K562 (cell line): Measurements from ENCODE around the gene UBN2. TPM values are rescaled to one million over a fixed set of nuclear protein-coding genes. Genes with fewer than 3 reads are reported as not detected.
A peak's percentile ranks its signal among the peaks of the same experiment; 100 is the strongest.
"Not testable (repeated sequence)": the region's sequence is repeated elsewhere in the genome, so short reads cannot be mapped to it uniquely, and the experiment has no call there.

Experiments
- ATAC-seq: fragments of 200-7000 bp; cut with Tn5 transposase; 3 replicates; pipeline ENCODE4 v1.9.1; 2020; ENCODE audit warnings: moderate library complexity
- BruUV-seq: library from RNA; stranded (reverse); fragments of 400-500 nt; replicated peaks from 2 replicates; lab custom pipeline; 2021; lab: Mats Ljungman, UMichigan
- CTCF ChIA-PET: fragments of 300-600 bp; formaldehyde crosslinking; extraction: SDS; loops from one replicate; lab custom pipeline; 2021; ENCODE audit warnings: low intra/inter-chr PET ratio; lab: Yijun Ruan, JAX
- POLR2A ChIA-PET: fragments of 300-600, 350-650 bp; sonication (Branson Sonifier 250); formaldehyde crosslinking; extraction: SDS; loops from one replicate; lab custom pipeline; 2021; ENCODE audit warnings: antibody characterized with exemption, inconsistent platforms; lab: Yijun Ruan, JAX
- DNase-seq, 4 experiments: peaks; one replicate each; pipeline versions ENCODE4 v3.0.0 to v3.0.0-alpha.2; 2011 to 2018; ENCODE audit warnings: low spot score in 3 of 4, mixed read lengths in 3 of 4; ENCODE audit errors: extremely low read depth in 1 of 4
- FAIRE-seq: peaks from 2 replicates; lab custom pipeline; 2011; peaks lifted over from hg19 to GRCh38; lab: Jason Lieb, UNC
- H2AFZ ChIP-seq: 2 replicates; pipeline ENCODE4 v1.6.0; 2011; ENCODE audit warnings: low read depth, low read length, control low read depth, inconsistent platforms
- H3K27ac ChIP-seq: fragments of 200-600 bp; 3 replicates; pipeline ENCODE4 v1.8.0; 2011; ENCODE audit warnings: low read depth, mild to moderate bottlenecking, control low read depth, inconsistent platforms, low read length, moderate library complexity, mixed read lengths; ENCODE audit errors: extremely low read depth
- H3K27me3 ChIP-seq, 2 experiments: fragments of 300-600 bp in 1 of 2; 2 replicates in 1 of 2; 3 replicates in 1 of 2; pipeline versions ENCODE4 v1.6.0 to v1.8.0; 2011; ENCODE audit warnings: inconsistent platforms in 2 of 2, low read length in 2 of 2, mild to moderate bottlenecking in 1 of 2, mixed read lengths in 1 of 2, moderate library complexity in 1 of 2; ENCODE audit not compliant: control insufficient read depth in 2 of 2, insufficient read depth in 2 of 2
- H3K36me3 ChIP-seq: fragments of 300-600 bp; 3 replicates; pipeline ENCODE4 v1.8.0; 2011; ENCODE audit warnings: mild to moderate bottlenecking, low read length, inconsistent platforms; ENCODE audit not compliant: control insufficient read depth, insufficient read depth
- H3K4me1 ChIP-seq, 2 experiments: fragments of 200-600 bp in 1 of 2; replicated peaks in 1 of 2; 2 replicates in 1 of 2; 3 replicates in 1 of 2; pipeline versions ENCODE4 v1.5.1 to v1.8.0; 2011; ENCODE audit warnings: inconsistent platforms in 2 of 2, low read length in 2 of 2, mild to moderate bottlenecking in 1 of 2, mixed read lengths in 1 of 2, moderate library complexity in 1 of 2; ENCODE audit not compliant: control insufficient read depth in 2 of 2, insufficient read depth in 2 of 2
- H3K4me2 ChIP-seq: 2 replicates; pipeline ENCODE4 v1.6.1; 2011; ENCODE audit warnings: low read length, control low read depth, inconsistent platforms, mixed read lengths; ENCODE audit not compliant: insufficient read depth
- H3K4me3 ChIP-seq: fragments of 200-600 bp; sonication (generic), shearing (Covaris generic); 2 replicates; pipeline ENCODE4 v1.5.1; 2016; ENCODE audit warnings: control low read depth, inconsistent platforms
- H3K79me2 ChIP-seq: fragments of 200-600 bp; 3 replicates; pipeline ENCODE4 v1.8.0; 2011; ENCODE audit warnings: low read length, inconsistent platforms; ENCODE audit not compliant: control insufficient read depth, insufficient read depth
- H3K9ac ChIP-seq, 2 experiments: 2 replicates each; pipeline versions ENCODE4 v1.6.0 to v1.6.1; 2011; ENCODE audit warnings: low read depth in 2 of 2, low read length in 2 of 2, control low read depth in 1 of 2, inconsistent platforms in 1 of 2, mild to moderate bottlenecking in 1 of 2, mixed read lengths in 1 of 2; ENCODE audit not compliant: insufficient read depth in 1 of 2
- H3K9me1 ChIP-seq: one replicate; pipeline ENCODE4 v1.6.0; 2011; ENCODE audit warnings: inconsistent platforms, mild to moderate bottlenecking, low read length, moderate library complexity; ENCODE audit not compliant: control insufficient read depth, insufficient read depth
- H3K9me3 ChIP-seq: replicated peaks from 2 replicates; pipeline ENCODE4 v1.5.1; 2011; ENCODE audit warnings: low read depth, low read length, inconsistent platforms; ENCODE audit not compliant: control insufficient read depth, insufficient read depth
- H4K20me1 ChIP-seq: replicated peaks from 2 replicates; pipeline ENCODE4 v1.6.1; 2011; ENCODE audit warnings: low read length, inconsistent platforms, mixed read lengths; ENCODE audit not compliant: control insufficient read depth, insufficient read depth
- CEBPG ChIP-seq, 3 experiments: fragments of 200-800 bp in 1 of 3; sonication (Bioruptor generic) in 1 of 3; sonication (generic) in 1 of 3; formaldehyde crosslinking in 1 of 3; IDR thresholded peaks in 2 of 3; conservative IDR thresholded peaks in 1 of 3; 2 replicates each; pipeline versions ENCODE4 v1.6.1 to v1.8.0; 2016 to 2022; ENCODE audit warnings: missing compliant biosample characterization in 2 of 3, missing genetic modification characterization in 2 of 3, mild to moderate bottlenecking in 1 of 3, missing genetic modification reagents in 1 of 3
- MLLT1 ChIP-seq, 2 experiments: fragments of 450-650 bp; IDR thresholded peaks; 2 replicates each; pipeline ENCODE4 v1.6.1; 2016
- USF2 ChIP-seq: sonication (generic); formaldehyde crosslinking; IDR thresholded peaks from 2 replicates; pipeline ENCODE4 v1.5.0; 2020; ENCODE audit warnings: missing genetic modification reagents
- ZBTB49 ChIP-seq: sonication (generic); formaldehyde crosslinking; IDR thresholded peaks from 2 replicates; pipeline ENCODE4 v1.8.0; 2022; ENCODE audit warnings: missing genetic modification reagents, mild to moderate bottlenecking, borderline replicate concordance
- ZNF121 ChIP-seq: sonication (generic); formaldehyde crosslinking; conservative IDR thresholded peaks from 2 replicates; pipeline ENCODE4 v1.8.0; 2022; ENCODE audit warnings: missing genetic modification reagents
- ZNF277 ChIP-seq: fragments of 250-450 bp; sonication (Bioruptor Pico); IDR thresholded peaks from 2 replicates; pipeline ENCODE4 v1.8.0; 2022; ENCODE audit warnings: inconsistent platforms, mild to moderate bottlenecking, moderate library complexity, borderline replicate concordance
- ZNF316 ChIP-seq: fragments of 450-650 bp; IDR thresholded peaks from 2 replicates; pipeline ENCODE4 v1.6.1; 2016
- WGBS: fragments of 100-300 bp; shearing (Covaris generic); methylation state at CpG from one replicate; pipeline ENCODE4 v1.1.6; 2016; ENCODE audit warnings: low coverage, mixed read lengths; ENCODE audit not compliant: insufficient coverage; ENCODE audit errors: missing lambda C conversion rate; 5-methylcytosine and 5-hydroxymethylcytosine counted together
- in situ Hi-C: fragments of 300-500 bp; cut with MboI; formaldehyde crosslinking; loops from 4 replicates; pipeline ENCODE4 v1.15.0; 2018; ENCODE audit warnings: inconsistent platforms, mixed read lengths
- intact Hi-C: fragments of 100-400 bp; cut with micrococcal nuclease; formaldehyde crosslinking; loops from 2 replicates; pipeline ENCODE4 v1.14.2; 2022
- polyA plus RNA-seq, 8 experiments: library from polyadenylated mRNA; depleted of rRNA in 4 of 8; stranded (reverse) in 5 of 8; unstranded in 3 of 8; fragments of >200 nt; fragmentation: Nextera tagmentation in 2 of 8; fragmentation: Illumina TruSeq in 1 of 8; extraction: Ambion mirVana in 2 of 8; extraction: Trizol in 1 of 8; gene quantifications; 2 replicates each; pipeline versions ENCODE4 v1.2.1 to v1.2.3, GENCODE V29; 2011 to 2014; ENCODE audit warnings: inconsistent platforms in 1 of 8, missing spikeins in 1 of 8
- total RNA-seq, 7 experiments: library from RNA; depleted of rRNA in 6 of 7; stranded (reverse); fragments of >200 nt in 6 of 7; fragmentation: Illumina TruSeq in 2 of 7; extraction: Trizol in 2 of 7; gene quantifications; 2 replicates each; pipeline versions ENCODE4 v1.2.1 to v1.2.3, GENCODE V29; 2011 to 2021; ENCODE audit warnings: low replicate concordance in 1 of 7

UBN2 gene
- total and polyA plus RNA-seq, 9 of the 15 experiments (the other 6 are each of a cell fraction or from before 2014, with no cell fraction given): 1.2 to 19.5 (median 9.9) TPM

- H2AFZ ChIP-seq; H3K9ac ChIP-seq; in situ Hi-C loops; H3K27me3 ChIP-seq; H3K27ac ChIP-seq; H3K9me1 ChIP-seq; H3K9me3 ChIP-seq; CTCF ChIA-PET; H4K20me1 ChIP-seq; H3K36me3 ChIP-seq; ATAC-seq; H3K4me1 ChIP-seq; H3K79me2 ChIP-seq; H3K4me2 ChIP-seq; DNase-seq; FAIRE-seq; BruUV-seq; H3K4me3 ChIP-seq; TF ChIP-seq CEBPG (tag; conservative IDR thresholded peaks at IDR 0.05 in 1 of 2, IDR thresholded peaks at IDR 0.05 in 1 of 2): not testable (repeated sequence)
- POLR2A ChIA-PET: interaction anchor here (1.0 kb wide), 1 partner anchor 15 kb away, joined by 6 read pairs; no protein-coding TSS in a partner anchor
- 64% methylated on average over 11 of the region's 11 CpGs for WGBS
- intact Hi-C loops: loop anchor here (5.0 kb wide), 1 partner anchor 108 kb away; no protein-coding TSS in a partner anchor
- TF ChIP-seq CEBPG (CRISPR knock-in tag; IDR thresholded peaks at IDR 0.05): peak; percentile 24; the same call in 1 of the 2 replicates
- peak; percentile 93 for TF ChIP-seq ZNF121
Observed at GRCh38 chr7:139324709-139325108, 93.7 kb downstream of the UBN2 start.

- POLR2A ChIA-PET: interaction anchor here (0.8 to 2.1 kb wide), 4 partner anchors 9 to 209 kb away, joined by 3 to 11 read pairs (median 4); no protein-coding TSS in a partner anchor
- CTCF ChIA-PET: no interaction called here
- DNase-seq (no peak), ATAC-seq (no peak; the same call in 2 of the 3 replicates), FAIRE-seq (no peak)
- Histone ChIP-seq H2AFZ (no peak overlapping the region), H3K27ac (no peak overlapping the region), H3K9me1 (no peaks in the 10 kb centered on the region), H3K79me2 (no peaks in the 10 kb centered on the region), H3K9ac (peak overlapping the region in 1 of 2 experiments; percentile 12; a peak in 1 of 4 replicates), H4K20me1 (no peaks in the 10 kb centered on the region), H3K4me1 (peaks cover 0 to 5% of the 10 kb centered on the region in 2 experiments; a peak in 3 of 5 replicates), H3K9me3 (no peaks in the 10 kb centered on the region), H3K4me3 (no peak overlapping the region), H3K27me3 (no peaks in the 10 kb centered on the region; a peak in 1 of 5 replicates), H3K4me2 (no peak overlapping the region), H3K36me3 (no peaks in the 10 kb centered on the region)
- no TSS peak for BruUV-seq
- WGBS: 0% methylated on average over 2 of the region's 2 CpGs
- intact Hi-C loops (no loop called here), in situ Hi-C loops (no loop called here)
- TF ChIP-seq MLLT1 (IDR thresholded peaks at IDR 0.05) (no peak), ZNF277 (no peak), USF2 (no peak), ZNF316 (no peak), ZBTB49 (no peak)
Observed at GRCh38 chr7:139328375-139328774, 97.3 kb downstream of the UBN2 start.
